Gastroesophageal sphincter (tissue), 4 donors: ENCODE data around the gene LIPA. TPM values are rescaled to one million over a fixed set of nuclear protein-coding genes. Genes with fewer than 3 reads are reported as not detected.

Experiments used
- ATAC-seq: fragments of 150-250 bp; one replicate; pipeline ENCODE4 v1.9.1; 2016; ENCODE audit warnings: mild to moderate bottlenecking, moderate library complexity
- H3K27ac ChIP-seq, 4 donors: fragments of 200-600 bp; sonication (generic) in 3 of 4; 1 replicate in 3 of 4; 2 replicates in 1 of 4; pipeline ENCODE4 v1.5.1; 2016 to 2019
- H3K27me3 ChIP-seq: fragments of 200-600 bp; sonication (generic); one replicate; pipeline ENCODE4 v1.5.1; 2019
- H3K36me3 ChIP-seq, 2 donors: fragments of 200-600 bp; sonication (generic); one replicate each; pipeline ENCODE4 v1.5.1; 2019; ENCODE audit warnings: control low read depth in 1 of 2
- H3K4me1 ChIP-seq, 3 donors: fragments of 200-600 bp; sonication (generic); 1 replicate in 2 of 3; 2 replicates in 1 of 3; pipeline ENCODE4 v1.5.1; 2016 to 2019; ENCODE audit warnings: control low read depth in 2 of 3
- H3K4me3 ChIP-seq, 2 donors: fragments of 200-600 bp; sonication (generic); one replicate each; pipeline ENCODE4 v1.5.1; 2019; ENCODE audit warnings: mild to moderate bottlenecking in 1 of 2, moderate library complexity in 1 of 2
- H3K9me3 ChIP-seq, 3 donors: fragments of 200-600 bp; sonication (generic); one replicate each; pipeline ENCODE4 v1.5.1; 2017 to 2019; ENCODE audit warnings: control low read depth in 2 of 3
- CTCF ChIP-seq, 4 experiments: fragments of 200-600 bp in 2 of 4; fragments of 450-650 bp in 2 of 4; sonication (generic) in 1 of 4; IDR thresholded peaks; one replicate each; pipeline ENCODE4 v1.5.1; 2017 to 2019; ENCODE audit warnings: antibody characterized with exemption in 4 of 4, mild to moderate bottlenecking in 2 of 4, moderate library complexity in 2 of 4
- EP300 ChIP-seq: sonication (generic); formaldehyde crosslinking; IDR thresholded peaks from one replicate; pipeline ENCODE4 v1.6.1; 2017; ENCODE audit warnings: antibody characterized with exemption, mild to moderate bottlenecking
- POLR2A ChIP-seq, 2 donors: fragments of 450-650 bp; IDR thresholded peaks; one replicate each; pipeline ENCODE4 v1.6.1; 2017; ENCODE audit warnings: antibody characterized with exemption in 2 of 2, mild to moderate bottlenecking in 2 of 2, moderate library complexity in 1 of 2
- POLR2AphosphoS5 ChIP-seq: sonication (generic); formaldehyde crosslinking; IDR thresholded peaks from one replicate; pipeline ENCODE4 v1.6.1; 2017; ENCODE audit warnings: antibody characterized with exemption
- WGBS, 2 donors: methylation state at CpG; one replicate each; pipeline ENCODE4 v1.1.5; 2018; ENCODE audit warnings: low coverage in 1 of 2; 5-methylcytosine and 5-hydroxymethylcytosine counted together
- total RNA-seq, 4 donors: library from RNA; depleted of rRNA; stranded (reverse); fragments of >200 nt; gene quantifications; one replicate each; pipeline ENCODE4 v1.1.0, GENCODE V29; 2016

Gene LIPA
- total RNA-seq, 4 donors from 2014 or later: 15.7 to 46.0 (median 22.3) TPM

GRCh38 chr10:89273680-89274079, 22.1 kb upstream of the LIPA start:
- no peaks in the 10 kb centered on the region for H3K27me3 ChIP-seq
- peaks cover 8 to 39% (median 15%) of the 10 kb centered on the region in 3 donors for H3K4me1 ChIP-seq
- H3K36me3 ChIP-seq: no peaks in the 10 kb centered on the region
- H3K4me3 ChIP-seq: no peak overlapping the region
- H3K9me3 ChIP-seq: no peaks in the 10 kb centered on the region
- TF ChIP-seq CTCF (IDR thresholded peaks at IDR 0.05) (no peak), POLR2A (IDR thresholded peaks at IDR 0.05) (no peak), POLR2AphosphoS5 (no peak), EP300 (no peak)
- WGBS, 2 donors: 54 to 81% methylated on average over 2 of the region's 2 CpGs
- H3K27ac ChIP-seq: no peak overlapping the region
- no peak for ATAC-seq

- no peaks in the 10 kb centered on the region for H3K27me3 ChIP-seq
- TF ChIP-seq EP300: no peak
- TF ChIP-seq POLR2AphosphoS5: no peak
- no peak for TF ChIP-seq POLR2A (IDR thresholded peaks at IDR 0.05)
- TF ChIP-seq CTCF (IDR thresholded peaks at IDR 0.05): no peak
- no peaks in the 10 kb centered on the region for H3K36me3 ChIP-seq
- peaks cover 0 to 27% (median 4%) of the 10 kb centered on the region in 3 donors for H3K4me1 ChIP-seq
- 93 to 100% methylated on average over 2 of the region's 2 CpGs for WGBS, 2 donors
- H3K27ac ChIP-seq: no peak overlapping the region
- H3K4me3 ChIP-seq: no peak overlapping the region
- H3K9me3 ChIP-seq: no peaks in the 10 kb centered on the region
- ATAC-seq: no peak
Measured at GRCh38 chr10:89271532-89271931, 20.0 kb upstream of the LIPA start.

- Histone ChIP-seq H3K27me3 (no peaks in the 10 kb centered on the region), H3K4me1 (peaks cover 0 to 26% (median 3%) of the 10 kb centered on the region in 3 donors), H3K9me3 (no peaks in the 10 kb centered on the region), H3K27ac (no peak overlapping the region), H3K36me3 (no peaks in the 10 kb centered on the region), H3K4me3 (no peak overlapping the region)
- no peak for ATAC-seq
- TF ChIP-seq POLR2AphosphoS5: no peak
- no peak for TF ChIP-seq CTCF (IDR thresholded peaks at IDR 0.05)
- TF ChIP-seq POLR2A (IDR thresholded peaks at IDR 0.05): no peak
- no peak for TF ChIP-seq EP300
Measured at GRCh38 chr10:89270153-89270483, 18.5 kb upstream of the LIPA start.

GRCh38 chr10:89269433-89270152, 18.0 kb upstream of the LIPA start:
- Histone ChIP-seq H3K27ac (no peak overlapping the region), H3K27me3 (no peaks in the 10 kb centered on the region), H3K36me3 (no peaks in the 10 kb centered on the region), H3K4me3 (no peak overlapping the region), H3K4me1 (peaks cover 0 to 24% (median 0%) of the 10 kb centered on the region in 3 donors), H3K9me3 (no peaks in the 10 kb centered on the region)
- 83 to 88% methylated on average over 3 of the region's 3 CpGs for WGBS, 2 donors
- no peak for ATAC-seq
- no peak for TF ChIP-seq POLR2AphosphoS5
- no peak for TF ChIP-seq EP300
- TF ChIP-seq CTCF (IDR thresholded peaks at IDR 0.05): no peak
- no peak for TF ChIP-seq POLR2A (IDR thresholded peaks at IDR 0.05)

- Histone ChIP-seq H3K36me3 (no peaks in the 10 kb centered on the region), H3K27ac (peak overlapping the region in 1 of 4 donors; percentile 27), H3K9me3 (no peaks in the 10 kb centered on the region), H3K4me1 (peaks cover 0 to 19% (median 0%) of the 10 kb centered on the region in 3 donors), H3K4me3 (no peak overlapping the region), H3K27me3 (no peaks in the 10 kb centered on the region)
- TF ChIP-seq EP300 (no peak), POLR2AphosphoS5 (no peak), POLR2A (IDR thresholded peaks at IDR 0.05) (no peak), CTCF (IDR thresholded peaks at IDR 0.05) (no peak)
- WGBS, 2 donors: 14 to 40% methylated on average over 1 of the region's 1 CpG
- no peak for ATAC-seq
Measured at GRCh38 chr10:89266721-89267453, 15.3 kb upstream of the LIPA start.
